GM21360 (cell line): ENCODE data around the gene GNG8.
A peak's percentile ranks its signal among the peaks of the same experiment; 100 is the strongest.

Source experiments
- ATAC-seq: cut with Tn5 transposase; IDR thresholded peaks from one replicate; pipeline ENCODE4 v1.9.1; 2021; ENCODE audit warnings: mild to moderate bottlenecking, moderate library complexity; ENCODE audit not compliant: unreplicated experiment

The GNG8 gene

DNA sequence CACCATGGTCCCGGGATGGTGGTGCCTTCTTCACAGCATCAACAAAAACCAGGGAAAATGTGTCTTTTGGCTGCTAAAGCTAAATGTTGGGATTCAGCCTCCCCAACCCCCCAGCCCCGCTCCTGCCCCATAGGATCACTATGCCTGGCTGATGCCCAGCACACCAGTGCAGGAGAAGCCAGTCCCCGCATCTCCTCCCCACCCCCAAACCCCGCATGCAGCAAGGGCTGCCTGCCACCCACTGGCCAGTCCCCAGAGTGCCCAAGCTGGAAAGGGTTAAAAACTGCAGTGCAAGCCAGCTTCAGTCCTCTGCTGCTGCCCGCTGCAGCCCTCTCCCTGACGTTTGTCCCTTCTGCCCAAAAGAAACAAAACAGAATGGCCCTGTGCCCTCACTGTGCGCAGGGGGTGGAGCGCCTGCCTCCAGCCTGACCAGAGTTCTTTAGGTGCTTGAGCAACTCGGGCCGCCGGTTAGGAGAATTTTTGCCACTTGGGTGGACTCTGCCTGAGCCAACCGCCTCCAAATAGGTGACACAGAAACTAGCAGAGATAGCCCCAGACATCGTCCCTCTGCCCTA is 31.1 kb downstream of the GNG8 start:
- ATAC-seq, result no peak

DNA sequence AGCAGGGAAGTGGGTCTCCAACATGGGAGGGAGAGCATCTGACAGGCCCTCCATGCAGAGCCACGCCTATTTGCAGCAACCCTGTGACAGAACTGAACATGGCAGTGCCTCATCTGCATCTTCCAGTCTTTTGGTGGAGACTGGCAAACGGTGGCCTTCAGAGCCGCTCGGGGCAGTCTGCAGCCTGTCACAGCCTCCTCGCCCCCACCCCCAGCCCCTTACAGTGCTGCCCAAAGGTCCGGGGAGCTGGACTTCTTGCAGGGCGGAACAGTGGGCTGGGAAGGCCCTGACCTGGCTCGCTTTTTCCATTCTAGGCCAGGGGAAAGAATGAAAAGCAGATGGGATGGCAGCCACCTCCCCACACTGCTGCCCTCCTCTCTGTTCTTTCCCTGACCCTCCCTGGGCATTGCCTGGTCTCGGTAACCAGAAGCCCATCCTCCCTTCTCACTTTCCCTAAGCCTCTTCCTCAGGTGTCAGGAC is 32.2 kb downstream of the GNG8 start:
- ATAC-seq, result no peak

DNA sequence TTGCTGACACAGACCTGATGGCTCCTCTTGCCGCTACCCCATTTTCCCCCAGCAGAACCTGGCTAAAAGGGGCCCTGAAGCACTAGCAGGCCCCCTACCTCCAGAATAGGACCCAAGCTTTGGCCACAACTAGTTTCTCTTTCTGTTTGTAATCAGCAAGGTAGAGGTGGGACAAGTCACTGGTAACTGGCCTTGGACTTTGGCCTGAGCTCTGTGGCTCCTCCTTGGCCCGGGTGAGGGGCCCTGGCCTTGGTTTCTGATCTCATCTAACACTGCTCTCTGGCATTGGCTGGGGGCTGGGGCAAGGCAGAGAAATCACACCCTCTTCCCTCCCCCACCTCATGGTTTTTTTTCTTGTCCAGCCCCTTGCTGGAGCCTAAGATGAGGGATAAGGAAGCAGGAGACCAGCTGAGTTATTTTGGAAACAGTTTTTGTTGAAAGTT is 32.8 kb downstream of the GNG8 start:
- no peak for ATAC-seq

DNA sequence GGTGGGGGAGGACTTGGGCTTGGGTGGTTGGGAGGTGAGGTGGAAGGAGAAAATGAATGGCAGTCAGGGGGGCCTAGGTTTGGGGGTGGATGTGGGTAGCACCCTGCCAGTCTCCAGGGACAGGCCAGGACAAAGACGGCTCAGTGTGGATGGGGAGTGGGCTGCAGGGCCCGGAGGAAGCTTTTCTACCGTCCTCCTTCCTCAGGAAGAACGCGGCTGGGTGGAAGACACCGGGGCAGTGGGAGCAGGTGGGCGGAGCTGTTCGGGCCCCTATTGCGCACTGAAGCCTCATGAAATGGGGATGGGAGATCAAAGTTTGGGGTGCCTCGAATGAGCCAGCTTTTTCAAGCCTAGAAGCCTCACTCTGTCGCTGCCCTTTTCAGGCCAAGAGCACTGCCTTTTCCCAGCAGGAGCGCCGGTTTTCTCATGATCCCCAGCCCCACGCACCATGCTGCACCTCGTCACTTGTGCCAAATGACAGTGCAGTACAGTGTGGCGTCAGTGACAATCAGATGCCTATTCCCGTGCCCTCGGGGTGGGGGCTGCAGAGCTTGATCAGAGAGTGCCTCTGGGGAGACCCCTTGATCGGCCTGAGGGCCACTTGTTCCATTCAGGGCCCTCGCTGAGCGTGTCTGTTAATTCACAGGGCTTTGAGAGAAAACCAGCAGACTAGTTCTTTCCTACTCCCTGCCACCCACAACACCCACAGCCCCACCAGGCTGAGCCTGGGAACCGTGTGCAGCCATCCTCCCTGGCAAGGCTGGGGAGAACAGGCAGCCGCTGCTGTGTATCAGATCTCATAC is 33.4 kb downstream of the GNG8 start:
- no peak for ATAC-seq

DNA sequence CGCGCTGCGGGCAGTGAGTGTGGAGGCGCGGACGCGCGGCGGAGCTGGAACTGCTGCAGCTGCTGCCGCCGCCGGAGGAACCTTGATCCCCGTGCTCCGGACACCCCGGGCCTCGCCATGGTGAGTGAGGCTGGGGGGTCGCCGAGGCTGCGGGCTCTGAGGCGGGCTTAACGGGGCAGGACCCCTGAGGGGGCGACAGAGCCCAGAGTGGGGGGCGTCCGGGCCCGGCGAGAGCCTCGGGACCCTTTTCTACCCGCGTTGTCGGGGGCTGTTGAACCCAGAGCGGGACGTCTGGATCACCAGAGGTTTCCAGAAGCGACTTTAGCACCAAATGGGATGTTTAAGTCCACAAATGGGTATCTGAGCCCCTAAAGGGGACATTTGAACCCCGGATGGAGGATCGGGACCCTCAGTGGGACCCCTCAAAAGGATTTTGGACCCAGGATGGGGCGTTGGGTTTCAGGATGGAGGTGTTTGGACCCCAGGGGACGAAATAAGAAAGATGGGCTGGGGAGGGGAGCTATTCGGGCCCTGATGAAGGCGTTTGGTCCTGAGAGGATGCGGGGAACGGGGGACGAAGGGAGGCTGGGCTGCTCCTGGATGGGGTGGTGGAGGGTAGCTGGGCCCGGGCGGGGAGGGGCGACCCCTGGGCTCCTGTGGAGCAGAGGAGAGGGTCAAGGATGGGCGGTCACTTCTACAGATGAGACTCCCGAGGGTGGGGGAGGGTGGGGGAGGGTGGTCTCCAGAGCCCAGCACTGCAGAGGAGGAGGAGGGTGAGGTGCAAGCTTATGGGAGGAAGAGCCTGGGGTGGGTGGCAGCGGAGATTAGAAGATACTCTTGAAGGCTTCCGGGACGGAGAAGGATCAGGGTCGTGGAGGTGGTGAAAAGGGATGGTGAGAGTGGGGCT is 34.4 kb downstream of the GNG8 start, which contains the start of gene CALM3:
CALM3 (plus strand) TSS at position 13 of the 907 bp plus-strand sequence; CDS start at position 118, 105 bp downstream.
- ATAC-seq, result no peak

DNA sequence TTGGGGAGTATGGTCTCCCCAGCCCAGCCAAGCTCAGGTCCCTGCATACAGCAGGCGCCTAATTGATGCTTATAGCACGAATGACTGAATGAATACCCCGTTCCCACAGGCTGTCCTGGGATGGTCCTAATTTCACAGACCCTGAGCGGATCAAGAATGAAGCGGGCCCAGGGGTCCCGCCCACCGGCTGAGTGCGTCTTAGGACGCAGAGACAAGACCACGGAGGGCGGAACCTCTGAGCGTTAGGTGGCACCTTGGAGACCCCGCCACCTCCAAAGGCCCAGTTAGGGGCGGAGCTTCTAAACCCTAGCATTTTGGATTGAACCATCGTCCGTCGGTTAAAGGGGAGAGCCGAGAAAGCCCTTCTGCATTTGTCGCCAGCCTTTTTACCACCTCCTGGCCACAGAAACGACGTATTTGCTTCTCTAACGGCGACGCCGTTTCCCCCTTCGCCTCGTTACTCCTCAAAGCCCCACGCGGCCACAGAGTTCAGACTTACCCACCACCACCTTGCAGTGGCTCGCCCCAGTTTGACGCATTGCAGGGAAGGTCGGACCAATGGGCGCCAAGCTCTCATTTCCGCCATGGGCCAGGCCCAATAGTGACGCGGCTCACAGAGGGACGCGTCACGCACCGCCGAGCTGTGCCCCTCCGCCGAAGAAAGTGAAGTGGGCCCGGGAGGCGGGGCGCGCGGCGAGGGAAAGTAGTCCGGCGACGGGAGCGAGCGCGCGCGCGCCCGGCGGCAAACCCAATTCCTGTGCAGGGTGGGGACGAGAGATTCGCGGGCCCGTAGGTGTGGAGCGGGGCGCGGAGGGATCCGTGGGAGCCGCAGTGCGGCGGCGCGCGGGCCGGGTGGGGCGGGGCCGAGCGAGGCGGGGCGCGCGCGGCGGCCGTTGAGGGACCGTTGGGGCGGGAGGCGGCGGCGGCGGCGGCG is 35.4 kb downstream of the GNG8 start:
- peak; percentile 76 for ATAC-seq

DNA sequence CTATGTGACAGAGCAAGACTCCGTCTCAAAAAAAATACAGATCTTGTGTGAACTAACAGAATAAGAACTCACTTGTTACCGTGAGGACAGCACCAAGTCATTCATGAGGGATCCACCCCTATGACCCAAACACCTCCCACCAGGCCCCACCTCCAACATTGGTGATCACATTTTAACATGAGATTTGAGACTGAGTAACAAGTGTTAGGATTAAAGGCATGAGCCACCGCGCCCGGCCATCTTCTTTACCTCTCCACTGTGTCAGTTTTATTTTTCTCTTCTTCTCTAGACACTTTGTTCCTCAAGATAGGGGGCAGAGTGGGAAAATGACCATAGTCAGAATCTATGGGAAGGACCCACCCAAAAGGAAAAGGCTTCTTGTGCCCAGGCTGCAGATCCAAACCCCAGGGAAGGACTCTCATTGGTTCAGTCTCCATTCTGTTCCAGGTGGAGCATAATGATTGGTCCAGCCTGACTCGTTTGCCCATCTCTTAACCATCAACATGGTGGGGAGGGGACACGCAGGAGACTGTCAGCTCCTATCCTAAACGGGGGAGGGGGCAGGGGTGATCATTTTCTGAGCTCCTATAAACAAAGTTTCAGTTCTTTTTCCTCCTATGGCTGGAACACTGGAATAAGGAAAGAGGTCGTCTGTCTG is 36.2 kb downstream of the GNG8 start:
- no peak for ATAC-seq

DNA sequence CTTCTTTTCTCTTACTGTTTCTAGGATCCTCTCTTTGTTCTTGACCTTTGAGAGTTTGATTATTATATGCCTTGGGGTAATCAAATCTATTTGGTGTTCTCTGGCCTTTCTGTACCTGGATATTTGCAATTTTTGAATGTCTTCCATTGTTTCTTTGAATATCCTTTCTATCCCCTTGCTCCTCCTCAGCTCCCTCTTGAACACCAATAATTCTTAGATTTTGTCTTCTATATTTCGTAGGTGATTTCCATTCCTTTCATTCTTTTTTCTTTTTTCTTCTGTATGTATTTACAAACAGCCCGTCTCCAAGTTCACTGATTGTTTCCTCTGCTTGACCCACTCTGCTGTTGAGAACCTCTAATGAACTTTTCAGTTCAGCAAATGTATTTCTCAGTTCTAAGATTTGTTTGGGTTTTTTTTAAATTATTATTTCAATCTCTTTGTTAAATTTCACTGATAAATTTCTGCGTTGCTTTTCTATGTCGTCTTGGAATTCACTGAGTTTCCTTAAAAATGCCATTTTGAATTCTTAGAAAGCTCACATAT is 37.6 kb downstream of the GNG8 start:
- ATAC-seq, result no peak

DNA sequence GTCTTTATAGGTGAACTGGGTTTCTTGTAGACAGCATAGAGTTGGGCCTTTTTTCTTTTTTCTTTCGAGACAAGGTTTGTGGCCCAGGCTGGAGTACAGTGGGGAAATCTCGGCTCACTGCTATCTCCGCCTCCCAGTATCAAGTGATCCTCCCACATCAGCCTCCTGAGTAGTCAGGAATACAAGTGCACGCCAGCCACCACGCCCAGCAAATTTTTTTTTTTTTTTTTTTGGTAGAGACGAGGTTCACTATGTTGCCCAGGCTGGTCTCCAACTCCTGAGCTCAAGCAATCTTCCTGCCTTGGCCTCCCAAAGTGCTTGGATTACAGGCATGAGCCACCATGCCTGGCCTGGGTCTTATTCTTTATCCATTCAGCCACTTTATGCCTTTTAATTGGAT is 40.0 kb downstream of the GNG8 start:
- no peak for ATAC-seq

DNA sequence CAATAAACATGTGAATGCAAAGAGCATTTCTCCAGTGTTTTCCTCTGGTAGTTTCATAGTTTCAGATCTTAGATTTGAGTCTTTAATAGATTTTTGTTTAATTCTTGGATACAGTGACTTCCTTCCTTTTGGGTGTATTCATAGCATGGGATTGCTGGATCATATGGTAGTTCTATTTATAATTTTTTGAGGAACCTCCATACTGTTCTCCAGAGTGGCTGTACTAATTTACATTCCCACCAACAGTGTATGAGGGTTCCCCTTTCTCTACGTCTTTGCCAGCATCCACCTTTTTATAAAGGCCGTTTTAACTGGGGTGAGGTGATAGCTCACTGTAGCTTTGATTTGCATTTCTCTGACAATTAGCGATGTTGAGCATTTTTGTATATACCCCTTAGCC is 44.1 kb downstream of the GNG8 start:
- no peak for ATAC-seq

DNA sequence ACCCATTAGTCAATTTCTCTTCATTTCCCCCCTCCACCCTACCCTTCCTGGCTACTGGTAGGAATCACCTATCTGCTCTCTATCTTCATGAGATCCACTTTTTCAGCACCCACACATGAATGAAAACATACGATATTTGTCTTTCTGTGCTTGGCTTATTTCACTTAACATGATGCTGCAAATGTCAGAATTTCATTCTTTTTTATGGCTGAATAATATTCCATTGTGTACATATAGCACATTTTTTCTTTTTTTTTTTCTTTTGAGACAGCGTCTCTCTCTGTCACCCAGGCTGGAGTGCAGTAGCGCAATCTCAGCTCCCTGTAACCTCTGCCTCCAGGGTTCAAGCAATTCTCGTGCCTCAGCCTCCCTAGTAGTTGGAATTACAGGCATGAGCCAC is 44.7 kb downstream of the GNG8 start:
- ATAC-seq, result no peak

DNA sequence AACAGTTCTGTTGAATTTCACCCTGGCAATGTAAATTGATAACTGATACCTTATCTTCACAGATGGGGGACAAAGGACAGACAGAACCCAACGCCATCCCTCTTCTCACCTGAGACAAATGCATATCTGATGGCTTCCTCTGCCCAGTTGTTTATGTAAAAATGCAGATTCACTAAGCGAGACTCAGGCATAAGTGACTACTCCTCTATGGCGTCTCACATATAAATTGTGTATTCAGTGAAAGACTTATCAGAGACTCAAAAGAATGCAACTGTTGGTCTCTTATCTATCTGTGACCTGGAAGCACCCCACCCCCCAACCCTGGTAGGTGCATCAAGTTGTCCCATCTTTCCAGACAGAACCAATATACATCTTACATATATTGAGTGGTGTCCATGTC is 48.1 kb downstream of the GNG8 start:
- no peak for ATAC-seq

DNA sequence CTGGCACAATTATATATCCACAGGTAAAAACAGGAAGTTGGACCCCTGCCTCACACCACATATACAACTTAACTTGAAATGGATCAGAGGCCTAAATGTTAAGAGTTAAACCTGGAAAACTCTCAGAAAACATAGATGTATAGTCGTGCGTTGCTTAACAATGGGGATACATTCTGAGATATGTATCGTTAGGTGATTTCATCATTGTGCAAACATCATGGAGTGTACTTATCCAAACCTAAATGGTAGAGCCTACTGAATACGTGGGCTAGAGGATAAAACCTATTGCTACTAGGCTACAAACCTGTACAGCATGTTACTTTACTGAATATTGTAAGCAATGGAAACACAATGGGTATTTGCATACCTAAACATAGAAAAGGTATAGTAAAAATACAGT is 49.7 kb downstream of the GNG8 start:
- ATAC-seq, result no peak

DNA sequence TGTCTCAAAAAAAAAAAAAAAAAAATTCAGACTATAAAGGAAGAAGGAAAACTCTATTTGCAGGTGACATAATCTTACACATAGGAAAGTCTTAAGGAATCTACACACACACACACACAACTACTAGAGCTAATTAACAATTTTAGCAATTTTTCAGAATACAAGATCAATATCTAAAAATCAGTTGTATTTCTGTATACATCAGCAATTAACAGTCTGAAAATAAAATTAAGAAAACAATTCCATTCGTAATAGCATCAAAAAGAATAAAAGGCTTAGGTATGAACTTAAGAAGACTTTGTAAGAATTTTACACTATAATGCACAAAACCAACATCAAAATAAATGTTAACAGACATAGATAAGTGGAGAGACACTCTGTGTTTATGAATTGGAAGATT is 50.5 kb downstream of the GNG8 start:
- no peak for ATAC-seq
